ENCODE measurements around the gene SLC16A8. TPM values are rescaled to one million over a fixed set of nuclear protein-coding genes. Genes with fewer than 3 reads are reported as not detected.

SLC16A8 gene
- total RNA-seq, 1 experiment from 2014 or later, result 1.1 TPM

DNA sequence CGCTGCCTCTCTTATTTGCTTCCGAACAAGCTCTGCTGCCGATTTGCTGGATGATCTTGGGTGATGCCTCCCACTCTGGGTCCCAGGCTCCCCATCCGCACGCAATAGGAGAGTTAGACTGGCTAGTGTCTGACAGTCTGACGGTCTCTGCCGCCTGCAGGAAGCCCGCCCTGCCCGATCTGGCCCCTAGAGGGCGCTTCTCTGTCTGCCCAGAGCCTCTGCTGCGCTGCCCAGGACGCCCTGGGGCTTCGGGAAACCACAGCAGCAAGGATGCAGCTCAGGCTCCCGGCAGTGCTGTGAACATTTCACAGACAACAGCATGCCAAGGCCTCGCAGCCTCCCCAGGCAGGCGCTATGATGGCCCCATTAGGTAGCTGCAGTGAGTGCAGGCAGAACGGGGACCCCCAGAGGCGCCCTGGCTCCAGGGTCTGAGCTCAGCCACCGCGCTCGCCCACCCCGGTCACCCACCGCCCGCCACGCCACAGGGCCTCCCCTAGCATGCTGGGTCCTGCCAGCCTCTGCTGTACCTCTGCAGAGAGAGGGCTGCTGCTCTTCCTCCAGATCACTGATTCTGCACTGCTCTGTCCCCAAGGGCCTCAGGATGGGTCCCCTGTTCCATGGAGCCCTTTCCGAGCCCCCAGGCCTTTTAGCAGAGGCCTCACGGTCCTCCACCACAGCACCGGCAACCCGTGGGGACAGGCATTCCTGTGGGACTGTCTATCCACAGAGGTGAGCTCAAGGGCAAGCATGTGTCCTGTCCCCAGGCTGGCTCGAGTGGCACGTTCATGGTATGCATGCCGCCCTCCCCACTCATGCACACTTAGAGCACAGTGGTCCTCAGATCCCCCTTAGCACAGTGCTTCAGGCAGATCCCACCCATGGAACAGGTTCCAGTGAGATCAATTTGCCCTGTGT lies 30.8 kb upstream of the SLC16A8 start:
- no peak overlapping the region for H2AFZ ChIP-seq (ENCODE audit: low read length)
- Mint-ChIP-seq H3K36me3 (ENCODE audit: insufficient read depth in 1 of 3, low read depth in 3 of 3) (peaks cover 0 to 8% (median 2%) of the 10 kb centered on the region in 3 experiments; a peak in 5 of 7 replicates), H3K27ac (no peak overlapping the region), H3K27me3 (ENCODE audit: low read depth) (peaks cover 1% of the 10 kb centered on the region; the same call in 1 of the 2 replicates), H3K9me3 (peaks cover 0 to 2% of the 10 kb centered on the region in 2 experiments; a peak in 2 of 5 replicates), H3K4me1 (peaks cover 2 to 14% of the 10 kb centered on the region in 2 experiments), H3K4me3 (no peak overlapping the region)
- H4K5ac ChIP-seq (ENCODE audit: insufficient read length, low read depth, low read length), result no peak overlapping the region
- no peak overlapping the region for H3K14ac ChIP-seq (ENCODE audit: insufficient read depth, low read length)
- no peaks in the 10 kb centered on the region for H3K4me1 ChIP-seq (ENCODE audit: insufficient read depth, low read length)
- no peak overlapping the region for H3K56ac ChIP-seq (ENCODE audit: insufficient read length, low read depth, low read length)
- no peak overlapping the region for H3K23ac ChIP-seq (ENCODE audit: insufficient read length, low read depth, low read length)
- H2BK12ac ChIP-seq (ENCODE audit: insufficient read length, low read depth, low read length), result no peak overlapping the region
- no peaks in the 10 kb centered on the region for H3K27me3 ChIP-seq (ENCODE audit: insufficient read depth, low read length)
- H3K27ac ChIP-seq (ENCODE audit: insufficient read length, low read depth, low read length), result no peak overlapping the region
- no peak overlapping the region for H2BK20ac ChIP-seq (ENCODE audit: low read depth, low read length, poor library complexity, severe bottlenecking)
- H4K91ac ChIP-seq (ENCODE audit: insufficient read length, low read depth, low read length), result no peak overlapping the region
- DNase-seq, result peak; percentile 91
- no CpG with 5 or more reads among the region's 32 CpGs for whole genome bisulfite sequencing (ENCODE audit: extremely low coverage, insufficient read length, low lambda C conversion rate)
- H3K79me1 ChIP-seq (ENCODE audit: insufficient read depth, low read depth, low read length, poor library complexity, severe bottlenecking), result no peaks in the 10 kb centered on the region
- peak; percentile 99 for TF ChIP-seq CTCF (conservative IDR thresholded peaks at IDR 0.05)
- H3K23me2 ChIP-seq (ENCODE audit: insufficient read length, low read depth, low read length, poor library complexity, severe bottlenecking), result no peaks in the 10 kb centered on the region
- no peak overlapping the region for H2BK5ac ChIP-seq (ENCODE audit: insufficient read length, low read length)
- H2AK5ac ChIP-seq (ENCODE audit: insufficient read length, low read length), result no peak overlapping the region
- H3K79me2 ChIP-seq (ENCODE audit: insufficient read depth, low read length), result no peaks in the 10 kb centered on the region
- no peak overlapping the region for H3K18ac ChIP-seq (ENCODE audit: insufficient read length, low read depth, low read length)
- no peak overlapping the region for H2BK15ac ChIP-seq (ENCODE audit: low read depth, low read length)
- no peak overlapping the region for H4K8ac ChIP-seq (replicated peaks; ENCODE audit: insufficient read length, low read depth, low read length)
- no peak overlapping the region for H3K9ac ChIP-seq (ENCODE audit: extremely low read depth, insufficient read length, low read length)
- peaks cover 2% of the 10 kb centered on the region for H4K20me1 ChIP-seq (ENCODE audit: control insufficient read depth, insufficient read depth, insufficient read length)
- no peaks in the 10 kb centered on the region for H3K9me3 ChIP-seq (ENCODE audit: control insufficient read depth, low read depth, low read length)
- no peak overlapping the region for H3T11ph ChIP-seq (ENCODE audit: low read length)
- no peak overlapping the region for H3K4me2 ChIP-seq (ENCODE audit: insufficient read depth, insufficient read length, low read length)
- H2BK120ac ChIP-seq (ENCODE audit: low read depth, low read length, poor library complexity, severe bottlenecking), result no peak overlapping the region
- no peak overlapping the region for H3K4ac ChIP-seq (ENCODE audit: low read depth, low read length)
